ENCODE measurements around the gene GPR171. TPM values are rescaled to one million over a fixed set of nuclear protein-coding genes. Genes with fewer than 3 reads are reported as not detected.

Gene GPR171
- total RNA-seq, 1 experiment from 2014 or later: not detected

GRCh38 chr3:151227807-151228665 is 25.0 kb upstream of the GPR171 start:
- TF ChIP-seq TCF7L2 (IDR thresholded peaks at IDR 0.05; ENCODE audit: low read depth, low read length) (no peak), SIN3A (IDR thresholded peaks at IDR 0.05; ENCODE audit: borderline replicate concordance, insufficient read depth, low read depth, low read length) (no peak), CTCF (IDR thresholded peaks at IDR 0.05) (peak; percentile 94), POLR2AphosphoS5 (IDR thresholded peaks at IDR 0.05; ENCODE audit: low read depth, low read length) (no peak)
- TF ChIP-seq, protein P1, sequence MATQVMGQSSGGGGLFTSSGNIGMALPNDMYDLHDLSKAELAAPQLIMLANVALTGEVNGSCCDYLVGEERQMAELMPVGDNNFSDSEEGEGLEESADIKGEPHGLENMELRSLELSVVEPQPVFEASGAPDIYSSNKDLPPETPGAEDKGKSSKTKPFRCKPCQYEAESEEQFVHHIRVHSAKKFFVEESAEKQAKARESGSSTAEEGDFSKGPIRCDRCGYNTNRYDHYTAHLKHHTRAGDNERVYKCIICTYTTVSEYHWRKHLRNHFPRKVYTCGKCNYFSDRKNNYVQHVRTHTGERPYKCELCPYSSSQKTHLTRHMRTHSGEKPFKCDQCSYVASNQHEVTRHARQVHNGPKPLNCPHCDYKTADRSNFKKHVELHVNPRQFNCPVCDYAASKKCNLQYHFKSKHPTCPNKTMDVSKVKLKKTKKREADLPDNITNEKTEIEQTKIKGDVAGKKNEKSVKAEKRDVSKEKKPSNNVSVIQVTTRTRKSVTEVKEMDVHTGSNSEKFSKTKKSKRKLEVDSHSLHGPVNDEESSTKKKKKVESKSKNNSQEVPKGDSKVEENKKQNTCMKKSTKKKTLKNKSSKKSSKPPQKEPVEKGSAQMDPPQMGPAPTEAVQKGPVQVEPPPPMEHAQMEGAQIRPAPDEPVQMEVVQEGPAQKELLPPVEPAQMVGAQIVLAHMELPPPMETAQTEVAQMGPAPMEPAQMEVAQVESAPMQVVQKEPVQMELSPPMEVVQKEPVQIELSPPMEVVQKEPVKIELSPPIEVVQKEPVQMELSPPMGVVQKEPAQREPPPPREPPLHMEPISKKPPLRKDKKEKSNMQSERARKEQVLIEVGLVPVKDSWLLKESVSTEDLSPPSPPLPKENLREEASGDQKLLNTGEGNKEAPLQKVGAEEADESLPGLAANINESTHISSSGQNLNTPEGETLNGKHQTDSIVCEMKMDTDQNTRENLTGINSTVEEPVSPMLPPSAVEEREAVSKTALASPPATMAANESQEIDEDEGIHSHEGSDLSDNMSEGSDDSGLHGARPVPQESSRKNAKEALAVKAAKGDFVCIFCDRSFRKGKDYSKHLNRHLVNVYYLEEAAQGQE (IDR thresholded peaks at IDR 0.05; ENCODE audit: insufficient read depth in 1 of 2, low read depth in 2 of 2, low read length in 1 of 2): no peak
- H3K27ac ChIP-seq (ENCODE audit: low read length): no peak overlapping the region
- POLR2A ChIA-PET: no interaction called here
- ATAC-seq: peak; percentile 90
- no peaks in the 10 kb centered on the region for H3K4me1 ChIP-seq (ENCODE audit: control insufficient read depth, insufficient read depth, low read length)
- BruUV-seq (replicated peaks): no TSS peak
- H3K27me3 ChIP-seq (ENCODE audit: control insufficient read depth, insufficient read depth, low read length): no peaks in the 10 kb centered on the region
- in situ Hi-C loops (cut with HindIII; ENCODE audit: low pct_unique_long_range_greater_than_20kb, low sequenced_read_pairs): no loop called here
- no peaks in the 10 kb centered on the region for H3K9me3 ChIP-seq (ENCODE audit: control insufficient read depth, insufficient read depth, low read depth, low read length)
- DNase-seq (ENCODE audit: low read depth, low spot score): peak; percentile 63
- intact Hi-C loops (cut with micrococcal nuclease; ENCODE audit: unreplicated experiment): loop anchor here (1.0 kb wide), 2 partner anchors 55 to 611 kb away; no protein-coding TSS in a partner anchor
- no peak overlapping the region for H3K4me3 ChIP-seq (ENCODE audit: low read depth in 2 of 2, low read length in 2 of 2)
- CTCF ChIA-PET: interaction anchor here (0.6 to 0.8 kb wide), 3 partner anchors 36 to 53 kb away, joined by 3 to 7 read pairs (median 3); no protein-coding TSS in a partner anchor
- no peaks in the 10 kb centered on the region for H3K36me3 ChIP-seq (ENCODE audit: control insufficient read depth, insufficient read depth, low read length)

- no TSS peak for BruUV-seq (replicated peaks)
- Histone ChIP-seq H3K27ac (ENCODE audit: low read length) (no peak overlapping the region), H3K36me3 (ENCODE audit: control insufficient read depth, insufficient read depth, low read length) (no peaks in the 10 kb centered on the region), H3K9me3 (ENCODE audit: control insufficient read depth, insufficient read depth, low read depth, low read length) (no peaks in the 10 kb centered on the region), H3K4me1 (ENCODE audit: control insufficient read depth, insufficient read depth, low read length) (no peaks in the 10 kb centered on the region), H3K4me3 (ENCODE audit: low read depth in 2 of 2, low read length in 2 of 2) (no peak overlapping the region), H3K27me3 (ENCODE audit: control insufficient read depth, insufficient read depth, low read length) (no peaks in the 10 kb centered on the region)
- intact Hi-C loops (cut with micrococcal nuclease; ENCODE audit: unreplicated experiment) (loop anchor here (1.0 kb wide), 1 partner anchor 56 kb away; no protein-coding TSS in a partner anchor), in situ Hi-C loops (cut with HindIII; ENCODE audit: low pct_unique_long_range_greater_than_20kb, low sequenced_read_pairs) (no loop called here)
- DNase-seq (ENCODE audit: low read depth, low spot score) (no peak), ATAC-seq (peak; percentile 49)
- POLR2A ChIA-PET: no interaction called here
- CTCF ChIA-PET: no interaction called here
- TF ChIP-seq, protein P1 (IDR thresholded peaks at IDR 0.05; ENCODE audit: insufficient read depth in 1 of 2, low read depth in 2 of 2, low read length in 1 of 2): no peak
- no peak for TF ChIP-seq SIN3A (IDR thresholded peaks at IDR 0.05; ENCODE audit: borderline replicate concordance, insufficient read depth, low read depth, low read length)
- no peak for TF ChIP-seq CTCF (IDR thresholded peaks at IDR 0.05)
- no peak for TF ChIP-seq TCF7L2 (IDR thresholded peaks at IDR 0.05; ENCODE audit: low read depth, low read length)
- TF ChIP-seq POLR2AphosphoS5 (IDR thresholded peaks at IDR 0.05; ENCODE audit: low read depth, low read length): no peak
These were observed 24.3 kb upstream of the GPR171 start for GRCh38 chr3:151227266-151227806.
